AML-193 (cell line): ENCODE data around the gene LGR4.

Experiments used
- DNase-seq, 2 experiments: peaks; one replicate each; lab custom pipeline; 2025; lab: John Stamatoyannopoulos, UW

The LGR4 gene

GRCh38 chr11:27401833-27402316 lies 70.7 kb downstream of the LGR4 start:
- no peak for DNase-seq

DNA sequence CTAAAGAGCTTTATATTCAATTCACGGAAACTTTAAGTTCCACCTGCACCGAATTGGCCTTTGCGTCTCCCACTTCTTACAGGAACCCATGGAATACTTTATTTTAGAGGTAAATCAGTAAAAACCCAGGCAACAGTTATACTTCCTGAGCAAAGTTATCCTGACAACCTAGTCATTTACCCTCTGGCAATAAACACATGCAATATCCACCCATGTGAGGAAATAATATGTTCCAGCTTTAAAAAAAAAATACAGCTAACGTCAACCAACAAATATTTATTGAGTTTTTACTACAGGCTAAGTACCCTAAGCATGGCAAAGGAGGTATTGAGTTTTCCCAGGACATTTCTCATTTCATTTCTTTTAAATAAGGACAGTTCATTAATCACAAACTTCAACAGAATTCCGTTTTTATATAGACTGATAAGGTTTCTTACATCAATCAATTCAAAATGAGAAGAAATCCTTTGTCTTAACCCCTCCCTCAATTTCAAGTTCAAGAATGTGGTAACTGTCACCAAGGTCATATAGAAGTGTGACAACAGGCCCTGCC lies 71.2 kb downstream of the LGR4 start:
- DNase-seq, result no peak

DNA sequence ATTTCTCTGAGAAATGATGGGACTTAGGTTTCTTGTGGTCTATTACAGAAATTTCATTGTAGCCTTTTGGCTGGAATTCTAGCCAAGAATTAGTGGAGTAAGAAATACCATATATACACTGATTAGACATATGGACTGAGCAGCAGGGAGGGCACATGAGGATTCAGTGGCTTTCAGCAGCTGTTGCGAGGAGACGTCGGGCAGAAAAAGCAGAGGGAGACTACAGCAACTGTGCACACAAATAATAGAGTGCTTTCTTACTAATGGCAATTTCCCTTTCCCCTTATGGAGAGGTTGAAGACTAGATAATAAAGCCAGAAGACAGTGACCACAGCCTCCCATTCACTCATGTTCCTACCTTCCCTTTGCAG lies 74.2 kb downstream of the LGR4 start:
- DNase-seq, result no peak

GRCh38 chr11:27397624-27398399 lies 74.8 kb downstream of the LGR4 start:
- no peak for DNase-seq

- no peak for DNase-seq
Measured at GRCh38 chr11:27396259-27396839, 76.2 kb downstream of the LGR4 start.

- no peak for DNase-seq
Measured at GRCh38 chr11:27395556-27396258, 76.9 kb downstream of the LGR4 start.

GRCh38 chr11:27394781-27395228 lies 77.8 kb downstream of the LGR4 start:
- DNase-seq, result no peak

- DNase-seq, result no peak
Measured at GRCh38 chr11:27392278-27393114, 80.1 kb downstream of the LGR4 start.

DNA sequence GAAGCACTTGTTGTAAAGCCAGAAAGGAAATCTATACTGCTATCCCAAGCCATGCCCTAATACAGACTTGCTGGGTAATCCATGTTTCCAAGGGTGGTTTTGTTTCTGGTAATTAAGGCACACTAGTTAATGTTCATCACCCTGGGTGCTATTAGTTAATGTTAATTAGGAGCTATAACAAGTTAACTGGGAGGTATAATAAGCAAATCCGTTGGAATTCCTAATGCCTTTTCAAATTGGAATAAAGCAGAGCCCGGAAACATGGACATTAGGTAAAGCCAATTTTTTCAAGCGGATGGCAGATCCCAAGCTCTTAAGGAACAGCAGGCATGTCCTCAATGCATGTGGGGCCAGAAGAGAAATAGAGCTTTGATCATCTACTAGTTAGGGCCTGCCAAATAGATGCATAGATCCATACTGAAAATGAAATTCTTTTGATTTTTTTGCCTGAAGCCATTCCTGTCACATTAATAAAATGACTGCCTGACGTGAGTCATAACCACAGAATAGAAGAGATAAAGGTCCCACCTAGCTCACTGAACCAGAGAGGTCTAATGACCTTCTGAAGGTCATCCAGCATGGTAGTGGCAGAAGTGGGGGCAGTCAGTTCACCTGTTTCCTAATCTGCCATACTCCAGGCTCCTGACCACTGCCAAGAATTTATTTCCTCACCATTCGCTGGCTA lies 81.1 kb downstream of the LGR4 start:
- DNase-seq, result no peak

DNA sequence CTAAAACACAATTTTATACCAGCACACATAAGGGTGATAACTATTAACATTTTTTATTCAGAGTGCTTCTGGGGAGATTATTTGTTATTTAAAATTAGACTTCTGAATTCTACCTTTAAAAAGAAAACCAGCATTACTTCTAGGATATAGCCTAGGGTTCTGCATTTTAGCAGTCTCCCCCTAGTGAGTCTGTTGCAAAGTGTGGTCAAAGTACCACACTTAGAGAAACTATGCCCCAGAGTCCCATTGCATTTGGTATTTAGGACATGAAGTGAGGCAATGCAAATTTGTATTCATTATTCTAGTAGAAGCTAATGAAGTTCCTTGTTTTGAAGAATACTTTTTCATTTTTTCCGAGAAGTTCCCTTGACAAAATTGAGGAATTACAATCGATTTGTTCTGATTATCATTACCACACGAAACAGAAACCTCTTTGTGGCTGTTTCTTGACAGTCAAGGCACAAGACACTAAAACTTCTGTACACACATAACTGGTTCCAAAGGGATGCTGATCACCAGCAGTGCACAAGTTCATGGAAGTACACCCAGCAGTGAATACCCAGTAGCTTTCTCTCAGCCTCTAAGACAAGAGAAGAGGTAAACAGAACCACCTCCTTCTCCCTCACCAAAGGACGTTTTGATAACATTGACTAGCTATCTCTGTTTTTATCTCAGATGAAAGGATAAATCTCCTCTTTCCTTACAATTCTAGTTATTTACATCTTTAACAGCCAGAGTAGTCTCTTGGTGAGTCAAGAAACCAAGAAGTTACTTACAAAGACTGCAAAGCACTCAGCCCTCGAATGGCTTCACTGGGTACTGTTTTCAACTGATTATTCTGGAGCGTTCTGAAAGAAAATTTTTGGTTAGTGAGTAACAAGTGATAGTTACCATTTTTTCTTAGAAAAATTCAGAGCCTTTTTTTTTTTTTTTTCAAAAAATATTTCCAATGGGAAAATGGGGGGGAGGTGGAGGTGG lies 82.0 kb downstream of the LGR4 start:
- no peak for DNase-seq

DNA sequence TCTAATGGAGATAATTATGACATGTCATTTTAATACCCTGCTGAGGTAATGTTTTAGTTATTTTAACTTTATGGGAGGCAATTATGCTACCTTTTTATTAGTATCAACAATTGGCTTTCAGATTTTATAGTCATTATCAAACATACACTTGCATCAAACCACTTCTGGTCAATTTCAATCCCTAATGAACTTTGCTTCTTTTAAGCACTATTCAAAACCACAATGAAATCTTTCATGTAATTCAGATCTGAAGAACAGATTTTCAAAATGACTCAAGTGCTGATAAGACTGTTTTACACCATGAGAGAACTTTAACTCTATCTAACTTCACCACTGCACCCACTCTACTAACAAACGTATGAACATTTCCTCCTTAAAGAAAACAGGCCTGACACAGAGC lies 83.7 kb downstream of the LGR4 start:
- no peak for DNase-seq

GRCh38 chr11:27388001-27388400 lies 84.6 kb downstream of the LGR4 start:
- DNase-seq, result no peak

DNA sequence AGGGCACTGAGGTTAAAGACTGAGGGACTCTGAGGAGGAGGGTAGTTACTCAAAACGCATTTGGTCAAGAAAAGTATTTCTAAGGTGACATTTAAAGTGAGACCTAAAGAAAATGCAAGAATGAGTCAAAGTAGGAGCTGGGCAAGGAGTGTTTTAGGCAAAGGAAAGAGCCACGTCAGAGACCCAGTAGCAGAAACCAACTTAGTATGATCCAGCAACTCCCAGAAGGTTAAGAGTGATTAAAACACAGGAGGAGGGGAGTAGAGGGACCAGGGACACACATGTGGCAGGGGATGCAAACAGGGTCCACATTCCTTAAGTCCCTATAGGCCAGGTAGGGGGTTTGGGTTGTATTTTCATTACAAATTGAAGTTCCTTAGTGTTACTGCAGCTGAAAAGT lies 85.2 kb downstream of the LGR4 start:
- DNase-seq, result no peak

DNA sequence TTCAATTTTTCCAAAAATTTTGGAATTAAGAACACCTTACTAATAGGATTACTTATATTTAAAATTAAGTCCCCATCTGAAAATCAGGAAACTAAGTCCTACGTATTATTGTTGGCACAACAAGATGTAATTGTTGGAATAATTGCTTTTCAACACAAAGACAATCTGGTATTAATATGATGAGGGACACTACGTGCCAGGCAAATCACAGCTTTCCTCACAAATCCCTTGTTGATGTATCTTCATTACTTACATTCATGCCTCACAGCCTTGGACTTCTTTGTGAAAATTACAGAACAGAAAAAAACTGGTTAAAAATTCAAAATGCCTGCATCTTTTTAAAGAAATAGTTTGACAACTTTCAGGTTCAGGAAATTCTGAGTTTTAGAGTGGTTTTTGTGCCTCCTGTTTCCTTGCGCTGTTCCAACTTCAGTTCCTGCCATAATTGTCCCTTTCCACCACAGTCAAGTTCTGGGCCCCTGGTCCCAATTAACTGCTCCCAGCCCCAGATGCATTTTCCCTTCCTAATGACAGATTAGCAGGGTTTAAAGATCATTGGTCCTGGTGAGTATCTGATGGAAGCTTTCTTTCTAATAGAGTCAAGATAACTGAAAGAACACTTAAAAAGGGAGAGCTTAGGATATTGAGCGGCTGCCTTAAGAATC lies 86.3 kb downstream of the LGR4 start:
- no peak for DNase-seq

DNA sequence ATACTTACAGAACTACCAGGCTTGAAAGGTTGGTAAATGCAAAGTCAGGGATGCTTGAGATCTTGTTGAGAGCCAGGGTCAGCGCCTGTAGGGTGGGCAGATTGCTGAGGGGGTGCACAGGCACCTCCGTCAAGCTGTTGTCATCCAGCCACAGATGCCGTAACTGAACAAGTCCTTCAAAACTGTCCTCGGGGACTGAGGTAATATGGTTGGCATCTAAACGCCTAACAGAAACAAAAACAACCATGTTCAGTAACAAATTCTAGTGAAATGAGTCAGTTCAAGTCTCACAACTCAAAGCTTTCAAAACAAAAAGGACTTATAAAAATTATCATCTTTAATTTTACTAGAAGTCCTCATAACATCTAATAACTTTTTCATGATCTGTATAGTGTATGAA lies 87.3 kb downstream of the LGR4 start:
- no peak for DNase-seq

- DNase-seq, result no peak
Measured at GRCh38 chr11:27384227-27384626, 88.4 kb downstream of the LGR4 start.

DNA sequence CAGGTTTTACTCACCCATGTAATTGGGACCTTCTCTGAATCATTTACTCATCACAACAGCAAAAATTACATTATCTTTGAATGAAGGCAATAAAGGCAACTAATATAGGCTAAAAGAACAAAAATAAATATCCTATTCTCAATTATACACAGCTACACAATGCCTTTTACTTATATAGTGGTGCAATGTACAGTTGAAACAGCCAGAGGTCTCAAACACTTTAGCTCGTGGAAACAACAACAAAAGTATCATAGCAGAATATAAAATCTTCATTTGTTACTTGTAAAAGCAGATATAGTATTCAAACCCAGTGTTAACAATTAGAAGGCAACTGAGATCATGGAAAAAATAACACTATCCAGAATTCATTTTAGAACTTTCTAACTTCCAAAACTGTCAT lies 88.9 kb downstream of the LGR4 start:
- no peak for DNase-seq

DNA sequence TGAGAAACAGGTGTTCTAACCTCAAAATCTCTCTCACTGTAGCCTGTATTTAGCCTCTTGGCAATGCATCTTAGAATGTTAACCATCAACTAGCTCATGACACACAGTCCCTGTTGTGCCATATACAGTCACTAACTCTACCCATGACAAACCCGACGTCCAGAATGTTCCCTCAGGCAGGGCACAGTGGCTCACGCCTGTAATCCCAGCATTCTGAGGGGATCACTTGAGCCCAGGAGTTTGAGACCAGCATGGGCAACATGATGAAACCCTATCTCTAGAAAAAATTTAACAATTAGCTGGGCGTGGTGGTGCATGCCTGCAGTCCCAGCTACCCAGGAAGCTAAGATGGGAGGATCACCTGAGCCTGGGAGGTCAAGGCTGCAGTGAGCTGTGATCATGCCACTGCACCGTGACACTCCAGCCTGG lies 91.3 kb downstream of the LGR4 start:
- DNase-seq, result no peak

DNA sequence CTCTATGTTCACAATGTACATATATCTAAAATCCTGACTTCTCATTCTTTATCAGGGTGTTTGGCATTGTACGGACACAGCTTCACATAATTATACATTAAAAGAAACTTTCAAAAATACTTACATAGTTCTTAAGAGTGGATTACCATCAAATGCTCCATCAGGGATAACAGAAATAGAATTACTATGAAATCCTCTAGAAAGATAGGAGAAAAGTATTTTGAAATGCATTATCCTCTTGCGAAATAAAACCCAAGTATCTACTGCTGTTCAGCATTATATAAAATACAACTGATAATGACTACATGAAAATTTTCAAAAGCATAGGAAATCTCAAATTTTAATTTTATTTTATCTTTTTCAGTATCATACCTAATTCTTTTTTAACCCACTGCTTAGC lies 91.8 kb downstream of the LGR4 start:
- no peak for DNase-seq
